HG02852 (cell line): Measurements from ENCODE around the gene PMPCA.

Experiments
- ATAC-seq: cut with Tn5 transposase; IDR thresholded peaks from one replicate; pipeline ENCODE4 v1.9.1; 2021; ENCODE audit warnings: mild to moderate bottlenecking, moderate library complexity; ENCODE audit not compliant: unreplicated experiment

The PMPCA gene

GRCh38 chr9:136410500-136411287 is at the start of gene PMPCA, which contains the start of gene ENTR1:
PMPCA (plus strand) TSS chr9:136410658; CDS start chr9:136410669, 11 bp downstream.
ENTR1 (minus strand) TSS chr9:136410614; CDS start chr9:136410397, 217 bp downstream.
- ATAC-seq = peak; percentile 68

DNA sequence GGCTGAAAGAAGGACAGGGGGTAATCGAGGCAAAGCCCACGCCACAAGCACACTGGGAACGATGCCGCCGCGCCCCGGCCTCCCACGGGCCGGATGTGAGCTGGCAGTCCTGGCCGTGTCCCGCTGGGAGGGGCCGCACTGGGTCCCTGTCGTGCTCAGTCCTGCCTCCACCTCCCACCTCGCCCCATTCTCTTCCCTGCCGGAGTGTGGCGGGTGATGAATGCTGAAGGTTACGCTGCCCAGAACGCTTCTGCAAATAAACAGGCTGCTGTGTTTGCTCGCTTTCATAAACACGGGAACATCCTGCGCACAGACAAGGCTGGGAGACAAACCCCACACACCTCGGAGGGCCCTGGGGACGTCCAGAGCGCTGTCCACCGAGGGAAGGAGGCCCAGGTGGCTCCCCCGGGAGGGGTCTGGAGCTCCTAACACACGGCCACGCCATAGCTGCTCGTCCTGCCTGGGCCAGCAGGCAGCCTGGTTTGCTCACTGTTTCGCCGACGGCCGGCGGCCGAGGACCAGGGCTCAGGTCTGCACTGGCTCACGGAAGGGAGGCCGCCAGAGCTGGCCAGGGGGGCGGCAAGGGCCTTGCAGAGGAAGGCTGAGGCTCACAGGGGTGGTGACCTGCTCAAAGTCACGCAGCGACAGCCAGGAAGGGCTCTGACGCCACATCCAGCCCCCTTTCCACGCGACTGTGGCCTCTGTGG is 49.3 kb upstream of the PMPCA start:
- no peak for ATAC-seq

- ATAC-seq = no peak
Observed at GRCh38 chr9:136361754-136362449, 48.6 kb upstream of the PMPCA start.

DNA sequence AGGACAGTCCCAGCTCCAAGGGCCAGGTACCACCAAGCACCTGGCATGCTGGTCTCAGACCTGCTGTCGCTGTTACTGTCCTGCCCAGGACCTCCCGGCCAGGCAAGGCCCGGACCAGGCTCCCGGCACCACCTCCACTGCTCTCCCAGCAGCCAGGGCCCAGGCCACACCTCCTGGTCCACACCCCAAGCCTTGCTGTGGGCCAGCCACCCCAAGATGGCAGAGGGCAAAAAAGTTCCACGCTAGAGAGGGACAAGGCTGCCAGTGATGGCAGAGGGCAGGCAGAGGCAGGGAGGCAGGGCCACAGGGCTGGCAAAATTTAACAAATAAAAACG is 48.0 kb upstream of the PMPCA start:
- ATAC-seq = no peak

DNA sequence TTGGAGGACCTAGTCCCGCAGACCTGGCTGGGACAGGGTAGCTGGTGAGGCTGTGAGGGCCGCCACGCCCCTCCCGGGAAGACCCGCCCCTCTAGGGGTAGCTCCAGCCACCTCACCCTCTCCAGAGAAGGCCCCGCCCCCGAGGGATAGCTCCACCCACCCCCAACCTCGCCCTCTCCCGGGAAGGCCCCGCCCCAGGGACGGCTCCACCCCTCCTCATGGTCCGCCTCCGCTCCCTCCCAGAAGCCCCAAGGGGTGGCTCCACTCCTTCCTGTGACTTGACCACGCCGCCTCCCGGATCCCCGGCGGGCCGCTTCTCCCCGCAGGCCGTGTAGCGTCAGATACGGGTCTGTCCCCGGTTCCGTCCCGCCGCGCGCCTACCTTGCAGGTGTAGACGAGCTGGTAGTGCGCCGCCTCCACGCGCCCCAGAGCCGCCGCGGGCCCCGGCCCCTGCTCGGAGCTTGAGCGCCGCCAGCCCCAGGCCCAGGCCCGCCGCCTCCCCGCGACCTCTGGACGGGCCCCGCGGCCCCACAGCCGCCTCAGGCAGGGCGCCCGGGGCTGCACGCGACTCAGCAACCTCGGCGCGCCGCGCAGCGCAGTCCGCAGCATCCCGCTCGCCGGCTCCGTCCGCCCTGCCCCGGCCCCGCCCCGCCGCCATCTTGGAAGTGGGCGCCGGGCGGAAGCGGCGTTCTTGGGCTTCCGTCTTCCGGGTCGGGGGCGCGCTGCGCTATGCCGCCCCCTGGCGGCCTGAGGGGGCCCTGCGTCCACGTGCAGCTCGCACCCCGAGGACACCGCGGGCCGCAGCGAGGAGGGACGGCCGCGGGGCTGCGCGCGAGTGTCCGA is 47.1 kb upstream of the PMPCA start, which contains the start of gene DNLZ:
DNLZ (minus strand) TSS at position 639 of the 843 bp plus-strand sequence; CDS start at position 609, 30 bp downstream.
- peak; percentile 76 for ATAC-seq

GRCh38 chr9:136363949-136364748 is 46.3 kb upstream of the PMPCA start:
- ATAC-seq = no peak

DNA sequence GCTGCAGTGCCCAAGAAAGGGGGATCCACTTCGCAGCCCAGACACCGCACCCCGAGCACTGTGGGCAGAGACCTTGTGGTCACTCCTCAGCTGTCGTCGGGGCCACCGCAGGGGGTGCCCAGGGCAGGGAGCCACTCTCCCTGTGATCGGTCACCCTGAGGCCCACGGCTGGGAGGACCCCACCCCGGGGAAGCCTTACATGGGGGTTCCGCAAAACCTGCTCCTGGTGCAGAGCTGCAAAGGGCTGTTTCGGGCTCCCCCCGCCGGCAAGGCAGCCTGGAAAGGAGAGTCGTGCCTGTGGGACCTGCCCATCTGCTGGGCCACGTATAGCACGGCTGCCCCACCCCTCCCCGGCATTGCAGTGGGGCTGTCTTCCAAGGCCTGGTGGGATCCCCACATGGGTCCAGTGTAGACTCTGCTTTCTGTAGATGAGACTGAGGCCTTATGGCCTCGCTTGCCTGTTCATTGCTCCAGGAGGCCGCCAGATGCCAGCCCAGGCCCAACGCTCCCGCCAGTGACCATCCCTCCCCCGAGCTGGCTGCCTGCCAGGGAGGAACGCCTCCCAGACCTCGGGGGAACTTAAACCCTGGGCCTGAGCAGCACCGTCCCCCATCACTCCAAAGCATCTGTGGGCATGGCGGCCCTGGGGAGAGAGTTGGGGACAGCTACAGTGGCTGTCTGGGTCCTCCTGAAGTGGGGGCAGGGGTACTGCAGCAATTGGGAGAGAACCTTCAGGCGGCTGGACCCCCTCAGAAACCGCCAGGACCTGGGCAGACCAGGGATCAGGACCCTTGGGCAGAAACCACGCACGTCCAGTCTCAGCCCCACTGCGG is 45.3 kb upstream of the PMPCA start:
- ATAC-seq = no peak

DNA sequence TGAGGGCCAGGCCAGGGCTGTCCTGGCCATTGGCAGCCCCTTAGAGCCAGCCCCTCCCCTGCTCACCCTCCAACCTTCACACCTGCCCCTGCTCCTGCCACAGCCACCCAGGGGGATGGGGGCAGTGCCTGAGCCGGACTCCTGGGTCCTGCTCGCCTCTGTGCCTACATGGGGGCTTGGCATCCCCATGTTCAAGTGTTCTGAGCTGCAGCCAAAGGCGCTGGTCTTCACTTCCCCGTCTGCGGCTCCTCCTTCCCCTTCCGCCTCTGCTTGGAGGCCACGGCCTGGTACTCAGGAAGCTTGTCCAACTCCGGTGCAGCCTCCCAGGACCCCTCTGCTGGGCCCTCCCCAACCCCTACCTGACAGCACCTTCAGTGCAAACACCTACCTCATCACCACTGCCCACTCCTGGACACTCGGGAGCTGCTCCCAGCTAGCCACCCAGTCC is 44.7 kb upstream of the PMPCA start:
- no peak for ATAC-seq

DNA sequence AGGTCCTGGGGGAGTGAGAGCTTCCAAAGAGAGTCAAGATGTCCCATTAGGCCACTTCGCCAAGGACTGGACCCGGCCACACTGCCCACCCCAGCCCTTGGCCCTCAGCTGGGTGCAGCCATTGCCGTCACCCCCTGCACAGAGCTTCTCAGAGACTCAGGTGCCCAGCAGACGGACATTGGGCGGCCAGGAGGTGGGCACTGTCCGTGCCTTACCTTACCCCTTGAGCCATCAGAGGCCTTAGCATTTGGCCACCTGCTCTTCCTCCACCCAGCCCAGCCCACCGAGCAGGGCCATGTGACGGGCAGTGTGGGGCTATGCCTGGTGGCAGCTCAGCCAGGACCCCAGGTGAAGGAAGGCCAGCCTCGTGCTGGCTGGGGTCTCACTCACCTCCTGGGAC is 43.6 kb upstream of the PMPCA start:
- ATAC-seq = no peak

- no peak for ATAC-seq
Observed at GRCh38 chr9:136367296-136368145, 42.9 kb upstream of the PMPCA start.

GRCh38 chr9:136368190-136368589 is 42.3 kb upstream of the PMPCA start:
- no peak for ATAC-seq

GRCh38 chr9:136370037-136370436 is 40.4 kb upstream of the PMPCA start:
- ATAC-seq = no peak

DNA sequence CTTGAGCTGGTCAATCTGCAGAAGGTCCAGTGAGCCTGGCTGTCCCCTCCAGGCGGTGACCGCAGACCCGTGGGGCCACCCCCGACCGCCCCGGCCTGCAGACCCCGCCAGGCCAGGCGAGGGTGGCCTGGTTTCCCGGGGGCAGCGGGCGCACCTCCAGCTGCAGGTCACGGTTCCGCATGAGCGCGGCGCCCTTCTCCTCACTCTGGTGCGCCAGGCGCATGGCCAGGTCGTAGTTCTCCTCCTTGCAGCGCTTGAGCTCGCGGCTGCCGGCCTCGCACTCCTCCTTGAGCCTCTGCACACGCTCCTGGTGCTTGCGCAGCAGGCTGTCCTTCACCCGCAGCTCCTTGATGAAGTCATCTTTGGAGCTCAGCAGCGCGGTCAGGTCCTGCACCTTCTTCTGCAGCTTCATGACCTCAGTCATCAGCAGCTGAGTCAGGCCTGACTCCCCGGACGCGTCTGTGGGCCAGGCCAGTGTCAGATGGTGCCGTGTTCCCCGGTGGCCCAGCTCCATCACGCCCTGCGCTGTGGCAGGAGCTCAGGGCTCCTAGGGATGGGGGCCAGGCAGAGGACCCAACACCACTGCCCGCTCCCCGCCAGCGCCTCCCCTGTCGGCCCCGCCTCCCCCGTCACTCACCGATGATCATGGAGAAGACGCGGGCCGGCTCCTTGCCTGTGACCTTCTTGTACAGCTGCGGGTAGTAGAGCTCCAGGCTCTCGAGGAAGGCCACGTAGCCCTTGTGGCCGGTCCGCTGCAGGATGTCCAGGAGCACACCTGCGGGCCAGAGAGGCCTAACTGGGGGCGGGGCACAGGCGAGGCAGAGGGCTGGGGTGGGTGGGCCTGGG is 39.5 kb upstream of the PMPCA start:
- ATAC-seq = no peak

DNA sequence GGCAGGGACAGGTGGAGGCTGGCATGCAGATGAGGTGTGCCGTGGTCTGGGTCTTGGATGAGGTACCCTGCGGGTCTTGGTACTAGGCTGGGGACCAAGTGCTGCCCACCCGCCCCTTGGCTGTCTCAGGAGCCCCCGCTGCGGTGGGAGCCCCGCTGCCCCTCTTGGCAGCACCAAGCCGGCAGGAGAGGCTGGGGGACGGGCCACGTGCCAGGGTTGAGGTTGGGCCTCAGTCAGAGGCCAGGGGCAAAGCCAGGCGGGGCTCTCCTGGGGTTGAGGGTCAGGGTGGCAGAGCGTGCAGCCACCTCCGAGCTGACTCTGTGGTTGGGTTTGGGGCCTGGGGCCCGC is 39.0 kb upstream of the PMPCA start:
- no peak for ATAC-seq

DNA sequence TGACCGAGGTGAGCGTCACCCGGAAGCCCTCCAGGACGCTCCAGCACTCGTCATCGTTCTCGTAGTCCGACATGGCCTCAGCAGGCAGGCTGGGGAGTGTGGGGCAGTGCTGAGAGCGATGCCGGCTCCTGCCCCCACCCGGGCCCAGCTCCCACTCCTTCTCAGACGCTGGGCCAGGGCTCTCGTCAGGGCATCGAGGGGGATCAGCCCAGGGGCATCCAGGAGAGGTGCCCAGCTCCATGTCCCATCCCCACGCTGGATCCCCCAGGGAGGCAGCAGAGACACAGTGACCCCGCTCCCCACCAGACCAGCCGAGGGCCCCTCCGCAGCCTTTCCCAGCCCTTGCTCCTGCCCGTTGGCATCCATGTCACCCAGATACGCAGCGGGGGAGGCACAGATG is 38.5 kb upstream of the PMPCA start:
- no peak for ATAC-seq

DNA sequence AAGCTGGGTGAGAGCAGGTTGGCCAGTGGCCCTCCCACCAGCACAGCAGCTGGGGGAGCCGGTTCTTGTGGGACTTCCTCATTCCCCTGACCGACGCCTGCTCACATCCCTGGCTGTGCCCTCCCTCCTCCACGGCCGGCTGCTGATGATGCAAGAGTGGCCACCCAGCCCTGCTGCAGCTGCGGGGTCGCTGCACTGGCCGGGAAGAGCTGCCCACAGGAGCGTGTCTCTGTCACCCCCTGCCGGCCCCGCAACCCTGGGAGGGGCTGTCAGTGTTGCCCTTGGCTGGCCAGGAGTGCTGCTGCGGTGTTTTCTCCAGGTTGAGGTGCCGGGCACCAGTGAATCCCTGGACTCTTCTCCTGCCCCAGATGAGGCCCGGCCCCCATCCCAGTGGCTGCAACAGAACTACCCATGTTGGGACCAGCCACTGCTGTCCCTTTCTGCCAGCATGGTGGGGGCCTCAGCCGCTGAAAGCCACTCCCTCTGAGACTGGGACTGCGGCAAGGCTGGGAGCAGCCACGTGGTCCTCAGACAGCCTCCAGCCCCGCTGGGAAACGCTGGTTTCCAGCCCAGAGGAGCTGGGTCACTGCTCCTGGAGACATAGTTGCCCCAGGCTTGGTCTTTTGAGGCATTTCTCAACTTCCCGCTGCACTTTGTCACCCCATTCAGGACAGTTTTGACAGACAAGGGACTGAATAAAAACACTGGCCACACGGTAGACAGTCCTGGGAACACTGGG is 37.7 kb upstream of the PMPCA start:
- no peak for ATAC-seq
